ENCODE measurements around the gene RRAGC.

DNA sequence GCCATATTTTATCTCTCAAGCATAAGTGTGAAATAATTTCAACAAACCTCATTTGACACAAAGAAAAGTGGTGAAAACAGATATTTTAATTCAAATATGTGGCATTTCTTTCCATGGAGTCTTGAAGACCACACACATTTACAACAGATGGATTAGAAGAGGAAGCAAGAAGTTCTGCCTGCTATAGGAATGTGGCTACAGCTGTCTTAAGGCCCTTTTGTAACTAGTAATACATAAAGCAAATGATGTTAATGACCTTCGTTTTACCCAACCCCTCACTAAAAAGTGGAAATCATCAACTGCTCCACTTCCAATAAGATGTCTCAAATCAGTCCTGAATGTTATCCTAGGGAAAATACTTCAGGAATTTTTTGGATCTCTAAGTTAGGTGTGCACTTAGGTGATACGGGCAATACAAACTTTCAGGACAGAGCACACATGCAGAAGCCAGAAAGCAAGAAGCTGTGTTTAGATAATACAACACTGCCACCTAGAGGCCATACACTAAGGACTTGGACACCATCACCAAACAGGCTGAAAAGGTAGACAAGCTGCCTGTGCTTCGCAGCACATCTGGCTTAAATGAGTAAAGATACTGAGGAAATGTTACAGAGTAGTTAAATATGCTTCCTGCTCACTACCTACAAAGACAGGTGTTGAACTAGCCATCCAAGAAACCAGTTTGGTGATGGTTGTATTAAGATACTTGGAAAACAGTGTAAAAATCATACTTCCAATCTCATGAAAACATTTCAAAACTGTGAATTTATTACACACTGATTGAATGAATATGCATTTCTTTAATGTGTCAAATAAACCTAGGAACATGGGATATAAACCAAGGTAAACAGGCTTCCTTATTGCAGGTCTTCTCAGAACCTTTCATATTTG, 24.4 kb downstream of the RRAGC start:
- TF ChIP-seq CTCF (IDR thresholded peaks at IDR 0.05) = peak; percentile 80 to 89 (median 83)
- no peak for TF ChIP-seq POLR2A (IDR thresholded peaks at IDR 0.05)

Measured in right lobe of liver (tissue), 4 donors.